GM13977 (cell line): ENCODE data around the gene ZXDA.
A peak's percentile ranks its signal among the peaks of the same experiment; 100 is the strongest.
"Not testable (repeated sequence)": the region's sequence is repeated elsewhere in the genome, so short reads cannot be mapped to it uniquely, and the experiment has no call there.

Source experiments
- DNase-seq: peaks from one replicate; pipeline ENCODE4 v3.0.0; 2012; ENCODE audit warnings: low spot score
- CTCF ChIP-seq: IDR thresholded peaks from 2 replicates; pipeline ENCODE4 v1.5.1; 2012; ENCODE audit warnings: mild to moderate bottlenecking, control low read depth; ENCODE audit not compliant: insufficient read depth; ENCODE audit errors: extremely low read depth, missing control alignments
- in situ Hi-C: fragments of 300-500 bp; cut with MboI; formaldehyde crosslinking; loops from one replicate; pipeline ENCODE4 v1.12.0; 2022; ENCODE audit warnings: low sequenced_read_pairs, low pct_unique_long_range_greater_than_20kb, mixed read lengths, inconsistent platforms; ENCODE audit not compliant: unreplicated experiment

The ZXDA gene

GRCh38 chrX:57910287-57910912 is at the start of gene ZXDA:
TSS of gene ZXDA (minus strand) at chrX:57910458. CDS start at chrX:57910420, 38 bp downstream.
- in situ Hi-C loops, result loop anchor here (25.0 kb wide), 3 partner anchors 98 to 1098 kb away; partner anchors contain the start of gene ZXDB
- DNase-seq, result not testable (repeated sequence)

GRCh38 chrX:57952320-57952678 is 42.0 kb upstream of the ZXDA start:
- no peak for TF ChIP-seq CTCF
- in situ Hi-C loops, result no loop called here
- DNase-seq, result no peak

GRCh38 chrX:57951666-57952319 is 41.5 kb upstream of the ZXDA start:
- no peak for TF ChIP-seq CTCF
- DNase-seq, result no peak
- in situ Hi-C loops, result no loop called here

- TF ChIP-seq CTCF, result no peak
- in situ Hi-C loops, result no loop called here
- DNase-seq, result no peak
Measured at GRCh38 chrX:57933321-57933720, 23.1 kb upstream of the ZXDA start.

GRCh38 chrX:57932266-57932665 is 22.0 kb upstream of the ZXDA start:
- no peak for DNase-seq
- TF ChIP-seq CTCF, result no peak
- in situ Hi-C loops, result no loop called here

- TF ChIP-seq CTCF, result no peak
- in situ Hi-C loops, result no loop called here
- DNase-seq, result no peak
Measured at GRCh38 chrX:57930051-57930450, 19.8 kb upstream of the ZXDA start.

GRCh38 chrX:57929373-57929772 is 19.1 kb upstream of the ZXDA start:
- DNase-seq, result no peak
- TF ChIP-seq CTCF, result peak; percentile 68
- in situ Hi-C loops, result no loop called here
